Activated B cell treated with CpG ODN at 0.5 μM for 24 hours (primary cell): ENCODE results near the gene HEXIM1. TPM values are rescaled to one million over a fixed set of nuclear protein-coding genes. Genes with fewer than 3 reads are reported as not detected.

Experiments used
- ATAC-seq: fragments of 200-7000 bp; cut with Tn5 transposase; one replicate; pipeline ENCODE4 v1.10.0; 2021; ENCODE audit warnings: low read depth, mild to moderate bottlenecking, moderate library complexity
- CTCF ChIA-PET: fragments of 350-600 bp; sonication (Branson Sonifier 250); formaldehyde crosslinking; loops from one replicate; lab custom pipeline; 2021; ENCODE audit warnings: antibody characterized with exemption; lab: Charles Lee
- POLR2A ChIA-PET: fragments of 350-600 bp; sonication (Branson Sonifier 250); formaldehyde crosslinking; loops from one replicate; lab custom pipeline; 2021; ENCODE audit warnings: antibody characterized with exemption; lab: Charles Lee
- DNase-seq: peaks from one replicate; pipeline ENCODE4 v3.0.0; 2022
- H3K27ac Mint-ChIP-seq: one replicate; pipeline ENCODE4 v1.8.0; 2020; ENCODE audit warnings: mixed read lengths
- H3K27me3 Mint-ChIP-seq: one replicate; pipeline ENCODE4 v1.8.0; 2021; ENCODE audit warnings: mixed read lengths
- H3K36me3 Mint-ChIP-seq: one replicate; pipeline ENCODE4 v1.8.0; 2021; ENCODE audit warnings: low read depth, mixed read lengths
- H3K4me1 Mint-ChIP-seq: one replicate; pipeline ENCODE4 v1.8.0; 2021; ENCODE audit warnings: mixed read lengths
- H3K4me3 Mint-ChIP-seq: one replicate; pipeline ENCODE4 v1.8.0; 2020; ENCODE audit warnings: mild to moderate bottlenecking, mixed read lengths
- H3K9me3 Mint-ChIP-seq: one replicate; pipeline ENCODE4 v1.8.0; 2020; ENCODE audit warnings: mixed read lengths
- CTCF ChIP-seq: fragments of 200-600 bp; IDR thresholded peaks from one replicate; pipeline ENCODE4 v1.8.0; 2022; ENCODE audit warnings: antibody characterized with exemption, mild to moderate bottlenecking
- intact Hi-C: fragments of 100-400 bp; cut with micrococcal nuclease; formaldehyde crosslinking; loops from one replicate; pipeline ENCODE4 v1.15.1; 2024
- total RNA-seq: library from RNA; stranded (reverse); gene quantifications from 2 replicates; pipeline ENCODE4 v1.2.3, GENCODE V29; 2022

Gene HEXIM1
- total RNA-seq, 1 donor from 2014 or later, result 21.5 TPM

GRCh38 chr17:45127548-45128300 is 20.6 kb upstream of the HEXIM1 start:
- H3K4me3 Mint-ChIP-seq, result no peak overlapping the region
- TF ChIP-seq CTCF, result no peak
- no peak for ATAC-seq
- H3K27ac Mint-ChIP-seq, result no peak overlapping the region
- intact Hi-C loops, result no loop called here
- peaks cover 4% of the 10 kb centered on the region for H3K27me3 Mint-ChIP-seq
- H3K4me1 Mint-ChIP-seq, result peaks cover 1% of the 10 kb centered on the region
- DNase-seq, result no peak
- H3K9me3 Mint-ChIP-seq, result no peaks in the 10 kb centered on the region
- CTCF ChIA-PET, result interaction anchor here (1.1 to 1.5 kb wide), 2 partner anchors 70 kb away, joined by 3 to 4 read pairs; no protein-coding TSS in a partner anchor
- H3K36me3 Mint-ChIP-seq, result no peaks in the 10 kb centered on the region
- POLR2A ChIA-PET, result interaction anchor here (0.6 kb wide), 1 partner anchor 20 kb away, joined by 3 read pairs; no protein-coding TSS in a partner anchor

GRCh38 chr17:45128331-45128730 is 19.9 kb upstream of the HEXIM1 start:
- ATAC-seq (no peak), DNase-seq (no peak)
- peaks cover 3% of the 10 kb centered on the region for H3K4me1 Mint-ChIP-seq
- H3K27ac Mint-ChIP-seq, result no peak overlapping the region
- no peaks in the 10 kb centered on the region for H3K36me3 Mint-ChIP-seq
- ChIA-PET POLR2A (interaction anchor here (0.6 kb wide), 1 partner anchor 19 kb away, joined by 3 read pairs; no protein-coding TSS in a partner anchor), CTCF (interaction anchor here (1.4 to 1.5 kb wide), 2 partner anchors 29 to 69 kb away, joined by 3 to 4 read pairs; no protein-coding TSS in a partner anchor)
- H3K9me3 Mint-ChIP-seq, result no peaks in the 10 kb centered on the region
- peaks cover 4% of the 10 kb centered on the region for H3K27me3 Mint-ChIP-seq
- intact Hi-C loops, result no loop called here
- TF ChIP-seq CTCF, result no peak
- no peak overlapping the region for H3K4me3 Mint-ChIP-seq

GRCh38 chr17:45128989-45129388 is 19.3 kb upstream of the HEXIM1 start:
- intact Hi-C loops, result no loop called here
- ChIA-PET POLR2A (no interaction called here), CTCF (interaction anchor here (1.4 to 1.5 kb wide), 2 partner anchors 30 to 68 kb away, joined by 3 to 4 read pairs; no protein-coding TSS in a partner anchor)
- TF ChIP-seq CTCF, result no peak
- H3K27ac Mint-ChIP-seq, result no peak overlapping the region
- DNase-seq, result no peak
- peaks cover 4% of the 10 kb centered on the region for H3K27me3 Mint-ChIP-seq
- no peak for ATAC-seq
- no peaks in the 10 kb centered on the region for H3K9me3 Mint-ChIP-seq
- no peak overlapping the region for H3K4me3 Mint-ChIP-seq
- H3K36me3 Mint-ChIP-seq, result no peaks in the 10 kb centered on the region
- H3K4me1 Mint-ChIP-seq, result peaks cover 3% of the 10 kb centered on the region

- DNase-seq, result no peak
- ATAC-seq, result no peak
- POLR2A ChIA-PET, result no interaction called here
- no peak for TF ChIP-seq CTCF
- H3K27ac Mint-ChIP-seq, result no peak overlapping the region
- H3K36me3 Mint-ChIP-seq, result no peaks in the 10 kb centered on the region
- intact Hi-C loops, result no loop called here
- no peak overlapping the region for H3K4me3 Mint-ChIP-seq
- H3K9me3 Mint-ChIP-seq, result no peaks in the 10 kb centered on the region
- peaks cover 4% of the 10 kb centered on the region for H3K27me3 Mint-ChIP-seq
- peaks cover 2% of the 10 kb centered on the region for H3K4me1 Mint-ChIP-seq
- CTCF ChIA-PET, result interaction anchor here (1.4 to 1.5 kb wide), 2 partner anchors 31 to 68 kb away, joined by 3 to 4 read pairs; no protein-coding TSS in a partner anchor
Observed at GRCh38 chr17:45129426-45129939, 18.8 kb upstream of the HEXIM1 start.
